HCT116 (cell line): ENCODE results near the gene TMCO4. TPM values are rescaled to one million over a fixed set of nuclear protein-coding genes. Genes with fewer than 3 reads are reported as not detected.

Source experiments
- ATAC-seq: fragments of 200-7000 bp; cut with Tn5 transposase; 2 replicates; pipeline ENCODE4 v1.9.1; 2020; ENCODE audit warnings: mild to moderate bottlenecking, moderate library complexity
- BruUV-seq: library from RNA; stranded (reverse); fragments of 400-500 nt; replicated peaks from 2 replicates; lab custom pipeline; 2021; lab: Mats Ljungman, UMichigan
- CTCF ChIA-PET: fragments of 300-600 bp; sonication (Branson Sonifier 250); formaldehyde crosslinking; loops from one replicate; lab custom pipeline; 2021; ENCODE audit warnings: antibody characterized with exemption; lab: Charles Lee
- POLR2A ChIA-PET: fragments of 300-600, 350-600 bp; sonication (Branson Sonifier 250); formaldehyde crosslinking; loops from one replicate; lab custom pipeline; 2021; ENCODE audit warnings: antibody characterized with exemption; lab: Charles Lee
- RAD21 ChIA-PET, 2 experiments: fragments of 300-600 bp; sonication (Branson Sonifier 250); formaldehyde crosslinking; loops; one replicate each; lab custom pipeline; 2023; ENCODE audit warnings: low total read pairs in 2 of 2; ENCODE audit not compliant: uncharacterized antibody in 2 of 2, unreplicated experiment in 2 of 2, low non-redundant PET in 1 of 2; lab: Charles Lee
- DNase-seq: peaks from one replicate; pipeline ENCODE4 v3.0.0-alpha.2; 2010; ENCODE audit warnings: low read depth, low spot score
- H2AFZ ChIP-seq: fragments of 200-600 bp; shearing (Covaris generic), sonication (generic); 2 replicates; pipeline ENCODE4 v1.6.1; 2017; ENCODE audit warnings: low read depth, mixed run types, mixed read lengths, antibody characterized with exemption, low read length; ENCODE audit not compliant: poor library complexity, severe bottlenecking
- H3K27ac ChIP-seq: 2 replicates; pipeline ENCODE4 v1.5.1; 2012; ENCODE audit warnings: low read depth, low read length
- H3K27me3 ChIP-seq: fragments of 200-600 bp; sonication (generic); 2 replicates; pipeline ENCODE4 v1.6.1; 2016; ENCODE audit warnings: mixed run types, low read length, mixed read lengths; ENCODE audit not compliant: insufficient read depth
- H3K36me3 ChIP-seq, 2 experiments: fragments of 200-500 bp in 1 of 2; fragments of 200-600 bp in 1 of 2; sonication (Bioruptor generic) in 1 of 2; sonication (generic) in 1 of 2; 2 replicates each; pipeline versions ENCODE4 v1.5.1 to v1.6.1; 2014 to 2016; ENCODE audit warnings: low read length in 2 of 2, inconsistent platforms in 1 of 2, mixed read lengths in 1 of 2, mixed run types in 1 of 2; ENCODE audit not compliant: insufficient read depth in 2 of 2, control insufficient read depth in 1 of 2
- H3K4me1 ChIP-seq, 2 experiments: fragments of 200-600 bp in 1 of 2; sonication (generic) in 1 of 2; 2 replicates each; pipeline versions ENCODE4 v1.5.1 to v1.6.1; 2012 to 2017; ENCODE audit warnings: low read length in 2 of 2, inconsistent platforms in 1 of 2, mild to moderate bottlenecking in 1 of 2, mixed read lengths in 1 of 2, mixed run types in 1 of 2, moderate library complexity in 1 of 2; ENCODE audit not compliant: insufficient read depth in 2 of 2, control insufficient read depth in 1 of 2
- H3K4me2 ChIP-seq: fragments of 200-600 bp; sonication (generic); 2 replicates; pipeline ENCODE4 v1.6.1; 2017; ENCODE audit warnings: mixed run types, low read length, mixed read lengths
- H3K4me3 ChIP-seq, 2 experiments: fragments of 200-600 bp in 1 of 2; sonication (generic) in 1 of 2; replicated peaks in 1 of 2; 2 replicates each; pipeline ENCODE4 v1.5.1; 2011 to 2016; ENCODE audit warnings: low read length in 2 of 2, control low read depth in 1 of 2, low read depth in 1 of 2, mild to moderate bottlenecking in 1 of 2, mixed read lengths in 1 of 2, mixed run types in 1 of 2
- H3K79me2 ChIP-seq: fragments of 200-600 bp; sonication (generic); 2 replicates; pipeline ENCODE4 v1.6.1; 2017; ENCODE audit warnings: mild to moderate bottlenecking, mixed run types, low read length, moderate library complexity, mixed read lengths; ENCODE audit not compliant: insufficient read depth
- H3K9ac ChIP-seq: fragments of 200-600 bp; sonication (generic); 2 replicates; pipeline ENCODE4 v1.6.1; 2016; ENCODE audit warnings: low read length, mixed read lengths
- H3K9me2 ChIP-seq: fragments of 200-600 bp; sonication (generic), shearing (Covaris generic); 2 replicates; pipeline ENCODE4 v1.6.1; 2017; ENCODE audit warnings: mixed run types, mild to moderate bottlenecking, moderate library complexity; ENCODE audit not compliant: insufficient read depth
- H3K9me3 ChIP-seq, 2 experiments: fragments of 200-500 bp in 1 of 2; fragments of 200-600 bp in 1 of 2; sonication (Bioruptor generic) in 1 of 2; sonication (generic) in 1 of 2; 2 replicates each; pipeline ENCODE4 v1.6.1; 2014 to 2017; ENCODE audit warnings: low read length in 2 of 2, mixed read lengths in 2 of 2, inconsistent platforms in 1 of 2, low read depth in 1 of 2, mild to moderate bottlenecking in 1 of 2, mixed run types in 1 of 2, moderate library complexity in 1 of 2; ENCODE audit not compliant: control insufficient read depth in 1 of 2, insufficient read depth in 1 of 2
- H4K20me1 ChIP-seq: fragments of 200-600 bp; sonication (generic), shearing (Covaris generic); 2 replicates; pipeline ENCODE4 v1.6.1; 2017; ENCODE audit warnings: mixed run types, mild to moderate bottlenecking, moderate library complexity; ENCODE audit not compliant: insufficient read depth
- CEBPB ChIP-seq: IDR thresholded peaks from 2 replicates; pipeline ENCODE4 v1.6.1; 2012; ENCODE audit warnings: low read depth
- EGR1 ChIP-seq: IDR thresholded peaks from 2 replicates; pipeline ENCODE4 v1.6.1; 2012; ENCODE audit warnings: low read depth
- ELF1 ChIP-seq: IDR thresholded peaks from 2 replicates; pipeline ENCODE4 v1.6.1; 2012; ENCODE audit warnings: low read depth, borderline replicate concordance
- EZH2 ChIP-seq: fragments of 200-600 bp; sonication (generic); IDR thresholded peaks from 2 replicates; pipeline ENCODE4 v1.6.1; 2017; ENCODE audit warnings: antibody characterized with exemption, mixed run types
- FOSL1 ChIP-seq: IDR thresholded peaks from 2 replicates; pipeline ENCODE4 v1.6.1; 2012; ENCODE audit warnings: low read depth
- POLR2A ChIP-seq: IDR thresholded peaks from 2 replicates; pipeline ENCODE4 v1.7.0; 2011; ENCODE audit warnings: borderline replicate concordance; ENCODE audit not compliant: insufficient read depth, insufficient read length; ENCODE audit errors: extremely low read depth
- POLR2AphosphoS5 ChIP-seq: IDR thresholded peaks from 2 replicates; pipeline ENCODE4 v1.6.1; 2011; ENCODE audit warnings: mild to moderate bottlenecking, low read depth, low read length, moderate library complexity
- SP1 ChIP-seq: IDR thresholded peaks from 2 replicates; pipeline ENCODE4 v1.6.1; 2012; ENCODE audit warnings: low read depth
- SRF ChIP-seq: IDR thresholded peaks from 2 replicates; pipeline ENCODE4 v1.6.1; 2012; ENCODE audit warnings: low read depth
- TCF7L2 ChIP-seq: IDR thresholded peaks from 2 replicates; pipeline ENCODE4 v1.7.0; 2011; ENCODE audit warnings: borderline replicate concordance, inconsistent platforms; ENCODE audit not compliant: insufficient read depth, insufficient read length; ENCODE audit errors: extremely low read depth
- ZFX ChIP-seq: fragments of 450-650 bp; IDR thresholded peaks from 2 replicates; pipeline ENCODE4 v1.6.1; 2017
- intact Hi-C: fragments of 100-400 bp; cut with micrococcal nuclease; formaldehyde crosslinking; loops from 2 replicates; pipeline ENCODE4 v1.10.0; 2022
- total RNA-seq: library from RNA; stranded (reverse); gene quantifications from one replicate; pipeline ENCODE4 v1.2.1, GENCODE V29; 2021; ENCODE audit not compliant: unreplicated experiment
- TF ChIP-seq, protein P1 (sequence below): IDR thresholded peaks from 2 replicates; pipeline ENCODE4 v1.6.1; 2011; ENCODE audit warnings: mild to moderate bottlenecking, low read length, moderate library complexity; ENCODE audit not compliant: insufficient replicate concordance; ENCODE audit errors: extremely low read depth
- TF ChIP-seq, protein P2 (sequence below), 3 experiments: fragments of 200-600 bp in 1 of 3; sonication (generic) in 1 of 3; IDR thresholded peaks in 2 of 3; conservative IDR thresholded peaks in 1 of 3; 2 replicates each; pipeline ENCODE4 v1.5.1; 2012 to 2017; ENCODE audit warnings: low read depth in 2 of 3, low read length in 2 of 3, antibody characterized with exemption in 1 of 3, borderline replicate concordance in 1 of 3, control low read depth in 1 of 3, mild to moderate bottlenecking in 1 of 3, mixed read lengths in 1 of 3, mixed run types in 1 of 3, moderate library complexity in 1 of 3; ENCODE audit not compliant: insufficient read depth in 1 of 3
- TF ChIP-seq, protein P3 (sequence below): IDR thresholded peaks from 2 replicates; pipeline ENCODE4 v1.6.1; 2012; ENCODE audit warnings: low read depth
- TF ChIP-seq, protein P4 (sequence below): IDR thresholded peaks from 2 replicates; pipeline ENCODE4 v1.6.1; 2012
- TF ChIP-seq, protein P5 (sequence below): IDR thresholded peaks from 2 replicates; pipeline ENCODE4 v1.6.1; 2012

TMCO4 gene
- total RNA-seq, 1 experiment from 2014 or later, result 12.7 TPM

DNA sequence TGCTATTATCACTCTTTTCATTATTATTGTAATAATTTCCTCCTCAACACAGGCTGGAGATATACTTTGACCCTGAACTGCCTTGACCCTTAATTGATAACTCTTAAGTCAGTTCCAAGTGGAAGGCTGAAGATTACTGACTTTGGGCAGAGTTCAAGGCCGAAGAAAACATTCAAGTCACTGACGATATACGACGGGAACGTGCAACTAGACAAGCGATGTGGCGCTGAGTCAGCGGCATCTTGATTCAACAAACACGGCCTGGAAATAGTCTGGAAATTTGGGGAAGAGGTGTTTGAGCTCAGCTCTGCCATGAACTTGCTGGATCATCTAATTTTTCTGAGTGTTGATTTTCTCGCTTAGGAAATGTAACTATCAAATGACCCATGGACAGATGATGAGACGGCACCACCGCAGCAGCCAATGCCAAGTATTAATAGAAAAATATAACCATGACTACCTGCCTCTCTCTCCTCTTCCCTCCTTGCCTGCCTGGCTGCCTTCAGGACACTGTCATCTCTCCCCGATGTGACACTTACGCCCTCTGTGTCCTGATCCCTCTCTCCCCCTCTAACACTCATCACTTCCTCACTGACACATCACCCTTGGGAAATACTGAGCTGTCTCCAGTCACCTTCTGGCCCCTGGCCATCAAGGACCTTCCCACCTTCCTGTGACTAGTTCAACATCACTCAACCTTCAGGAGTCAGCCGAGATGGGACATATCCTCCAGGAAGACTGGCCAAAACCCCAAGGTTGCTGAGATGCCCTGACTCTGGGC is 49.4 kb downstream of the TMCO4 start:
- H4K20me1 ChIP-seq, result no peaks in the 10 kb centered on the region
- peaks cover 0 to 6% of the 10 kb centered on the region in 2 experiments; a peak in 1 of 4 replicates for H3K4me1 ChIP-seq
- no peak overlapping the region for H3K27ac ChIP-seq
- ChIA-PET POLR2A (no interaction called here), RAD21 (no interaction called here), CTCF (no interaction called here)
- no peak overlapping the region for H2AFZ ChIP-seq
- no TSS peak for BruUV-seq
- no peaks in the 10 kb centered on the region for H3K9me3 ChIP-seq
- TF ChIP-seq SRF (no peak), FOSL1 (0 out of 2 replicates have a peak, but pooled peaks have one; percentile 18), EGR1 (no peak), ZFX (0 out of 2 replicates have a peak, but pooled peaks have one; percentile 9), POLR2AphosphoS5 (no peak), TCF7L2 (no peak), ELF1 (no peak), EZH2 (no peak), CEBPB (no peak), POLR2A (no peak), SP1 (no peak)
- TF ChIP-seq, protein P1, sequence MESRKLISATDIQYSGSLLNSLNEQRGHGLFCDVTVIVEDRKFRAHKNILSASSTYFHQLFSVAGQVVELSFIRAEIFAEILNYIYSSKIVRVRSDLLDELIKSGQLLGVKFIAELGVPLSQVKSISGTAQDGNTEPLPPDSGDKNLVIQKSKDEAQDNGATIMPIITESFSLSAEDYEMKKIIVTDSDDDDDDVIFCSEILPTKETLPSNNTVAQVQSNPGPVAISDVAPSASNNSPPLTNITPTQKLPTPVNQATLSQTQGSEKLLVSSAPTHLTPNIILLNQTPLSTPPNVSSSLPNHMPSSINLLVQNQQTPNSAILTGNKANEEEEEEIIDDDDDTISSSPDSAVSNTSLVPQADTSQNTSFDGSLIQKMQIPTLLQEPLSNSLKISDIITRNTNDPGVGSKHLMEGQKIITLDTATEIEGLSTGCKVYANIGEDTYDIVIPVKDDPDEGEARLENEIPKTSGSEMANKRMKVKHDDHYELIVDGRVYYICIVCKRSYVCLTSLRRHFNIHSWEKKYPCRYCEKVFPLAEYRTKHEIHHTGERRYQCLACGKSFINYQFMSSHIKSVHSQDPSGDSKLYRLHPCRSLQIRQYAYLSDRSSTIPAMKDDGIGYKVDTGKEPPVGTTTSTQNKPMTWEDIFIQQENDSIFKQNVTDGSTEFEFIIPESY, result no peak
- TF ChIP-seq, protein P2, sequence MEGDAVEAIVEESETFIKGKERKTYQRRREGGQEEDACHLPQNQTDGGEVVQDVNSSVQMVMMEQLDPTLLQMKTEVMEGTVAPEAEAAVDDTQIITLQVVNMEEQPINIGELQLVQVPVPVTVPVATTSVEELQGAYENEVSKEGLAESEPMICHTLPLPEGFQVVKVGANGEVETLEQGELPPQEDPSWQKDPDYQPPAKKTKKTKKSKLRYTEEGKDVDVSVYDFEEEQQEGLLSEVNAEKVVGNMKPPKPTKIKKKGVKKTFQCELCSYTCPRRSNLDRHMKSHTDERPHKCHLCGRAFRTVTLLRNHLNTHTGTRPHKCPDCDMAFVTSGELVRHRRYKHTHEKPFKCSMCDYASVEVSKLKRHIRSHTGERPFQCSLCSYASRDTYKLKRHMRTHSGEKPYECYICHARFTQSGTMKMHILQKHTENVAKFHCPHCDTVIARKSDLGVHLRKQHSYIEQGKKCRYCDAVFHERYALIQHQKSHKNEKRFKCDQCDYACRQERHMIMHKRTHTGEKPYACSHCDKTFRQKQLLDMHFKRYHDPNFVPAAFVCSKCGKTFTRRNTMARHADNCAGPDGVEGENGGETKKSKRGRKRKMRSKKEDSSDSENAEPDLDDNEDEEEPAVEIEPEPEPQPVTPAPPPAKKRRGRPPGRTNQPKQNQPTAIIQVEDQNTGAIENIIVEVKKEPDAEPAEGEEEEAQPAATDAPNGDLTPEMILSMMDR (IDR thresholded peaks at IDR 0.05 in 2 of 3, conservative IDR thresholded peaks at IDR 0.05 in 1 of 3; ENCODE audit: borderline replicate concordance in 1 of 3, insufficient read depth in 1 of 3, low read depth in 2 of 3, low read length in 2 of 3), result no peak
- TF ChIP-seq, protein P3, sequence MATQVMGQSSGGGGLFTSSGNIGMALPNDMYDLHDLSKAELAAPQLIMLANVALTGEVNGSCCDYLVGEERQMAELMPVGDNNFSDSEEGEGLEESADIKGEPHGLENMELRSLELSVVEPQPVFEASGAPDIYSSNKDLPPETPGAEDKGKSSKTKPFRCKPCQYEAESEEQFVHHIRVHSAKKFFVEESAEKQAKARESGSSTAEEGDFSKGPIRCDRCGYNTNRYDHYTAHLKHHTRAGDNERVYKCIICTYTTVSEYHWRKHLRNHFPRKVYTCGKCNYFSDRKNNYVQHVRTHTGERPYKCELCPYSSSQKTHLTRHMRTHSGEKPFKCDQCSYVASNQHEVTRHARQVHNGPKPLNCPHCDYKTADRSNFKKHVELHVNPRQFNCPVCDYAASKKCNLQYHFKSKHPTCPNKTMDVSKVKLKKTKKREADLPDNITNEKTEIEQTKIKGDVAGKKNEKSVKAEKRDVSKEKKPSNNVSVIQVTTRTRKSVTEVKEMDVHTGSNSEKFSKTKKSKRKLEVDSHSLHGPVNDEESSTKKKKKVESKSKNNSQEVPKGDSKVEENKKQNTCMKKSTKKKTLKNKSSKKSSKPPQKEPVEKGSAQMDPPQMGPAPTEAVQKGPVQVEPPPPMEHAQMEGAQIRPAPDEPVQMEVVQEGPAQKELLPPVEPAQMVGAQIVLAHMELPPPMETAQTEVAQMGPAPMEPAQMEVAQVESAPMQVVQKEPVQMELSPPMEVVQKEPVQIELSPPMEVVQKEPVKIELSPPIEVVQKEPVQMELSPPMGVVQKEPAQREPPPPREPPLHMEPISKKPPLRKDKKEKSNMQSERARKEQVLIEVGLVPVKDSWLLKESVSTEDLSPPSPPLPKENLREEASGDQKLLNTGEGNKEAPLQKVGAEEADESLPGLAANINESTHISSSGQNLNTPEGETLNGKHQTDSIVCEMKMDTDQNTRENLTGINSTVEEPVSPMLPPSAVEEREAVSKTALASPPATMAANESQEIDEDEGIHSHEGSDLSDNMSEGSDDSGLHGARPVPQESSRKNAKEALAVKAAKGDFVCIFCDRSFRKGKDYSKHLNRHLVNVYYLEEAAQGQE, result no peak
- TF ChIP-seq, protein P4, sequence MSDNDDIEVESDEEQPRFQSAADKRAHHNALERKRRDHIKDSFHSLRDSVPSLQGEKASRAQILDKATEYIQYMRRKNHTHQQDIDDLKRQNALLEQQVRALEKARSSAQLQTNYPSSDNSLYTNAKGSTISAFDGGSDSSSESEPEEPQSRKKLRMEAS, result no peak
- TF ChIP-seq, protein P5, sequence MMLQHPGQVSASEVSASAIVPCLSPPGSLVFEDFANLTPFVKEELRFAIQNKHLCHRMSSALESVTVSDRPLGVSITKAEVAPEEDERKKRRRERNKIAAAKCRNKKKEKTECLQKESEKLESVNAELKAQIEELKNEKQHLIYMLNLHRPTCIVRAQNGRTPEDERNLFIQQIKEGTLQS, result no peak
- H3K4me3 ChIP-seq, result no peak overlapping the region
- intact Hi-C loops, result no loop called here
- no peaks in the 10 kb centered on the region for H3K27me3 ChIP-seq
- no peaks in the 10 kb centered on the region for H3K9me2 ChIP-seq
- no peak overlapping the region for H3K9ac ChIP-seq
- no peaks in the 10 kb centered on the region for H3K36me3 ChIP-seq
- no peak overlapping the region for H3K4me2 ChIP-seq
- DNase-seq (no peak), ATAC-seq (no peak)
- no peaks in the 10 kb centered on the region for H3K79me2 ChIP-seq
